ENCODE results near the gene RTP3. TPM values are rescaled to one million over a fixed set of nuclear protein-coding genes. Genes with fewer than 3 reads are reported as not detected.

Gene RTP3
- total RNA-seq, result not detected

DNA sequence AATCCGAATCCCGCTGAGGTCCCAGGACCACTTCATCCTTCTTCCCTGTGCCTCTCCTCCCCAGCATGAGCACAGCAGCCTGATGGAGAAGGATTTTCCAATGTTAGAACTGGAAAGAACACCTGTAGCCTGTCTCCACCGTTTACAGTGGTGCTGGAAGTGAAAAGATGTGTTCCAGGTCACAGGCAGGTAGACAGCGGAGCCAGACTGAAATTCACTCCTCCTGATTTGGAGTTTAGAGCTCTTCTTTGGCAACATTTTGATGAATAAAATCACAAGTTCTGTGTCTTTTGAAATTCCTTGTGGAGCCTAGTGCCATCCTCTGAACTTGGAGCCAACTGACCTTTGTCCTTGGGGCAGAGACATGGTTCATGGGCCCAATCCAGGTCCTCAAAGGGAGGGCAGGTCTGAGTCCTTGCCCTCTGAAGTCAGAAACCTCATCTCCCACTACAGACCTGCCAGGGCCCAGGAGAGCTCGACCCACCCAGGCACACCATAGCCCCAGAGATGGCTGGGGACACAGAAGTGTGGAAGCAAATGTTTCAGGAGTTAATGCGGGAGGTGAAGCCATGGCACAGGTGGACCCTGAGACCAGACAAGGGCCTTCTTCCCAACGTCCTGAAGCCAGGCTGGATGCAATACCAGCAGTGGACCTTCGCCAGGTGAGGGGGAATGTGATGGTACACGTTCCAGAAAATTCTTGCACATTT lies at the start of gene RTP3:
RTP3 (plus strand) TSS at position 421 of the 710 bp plus-strand sequence; CDS start at position 508, 87 bp downstream.

DNA sequence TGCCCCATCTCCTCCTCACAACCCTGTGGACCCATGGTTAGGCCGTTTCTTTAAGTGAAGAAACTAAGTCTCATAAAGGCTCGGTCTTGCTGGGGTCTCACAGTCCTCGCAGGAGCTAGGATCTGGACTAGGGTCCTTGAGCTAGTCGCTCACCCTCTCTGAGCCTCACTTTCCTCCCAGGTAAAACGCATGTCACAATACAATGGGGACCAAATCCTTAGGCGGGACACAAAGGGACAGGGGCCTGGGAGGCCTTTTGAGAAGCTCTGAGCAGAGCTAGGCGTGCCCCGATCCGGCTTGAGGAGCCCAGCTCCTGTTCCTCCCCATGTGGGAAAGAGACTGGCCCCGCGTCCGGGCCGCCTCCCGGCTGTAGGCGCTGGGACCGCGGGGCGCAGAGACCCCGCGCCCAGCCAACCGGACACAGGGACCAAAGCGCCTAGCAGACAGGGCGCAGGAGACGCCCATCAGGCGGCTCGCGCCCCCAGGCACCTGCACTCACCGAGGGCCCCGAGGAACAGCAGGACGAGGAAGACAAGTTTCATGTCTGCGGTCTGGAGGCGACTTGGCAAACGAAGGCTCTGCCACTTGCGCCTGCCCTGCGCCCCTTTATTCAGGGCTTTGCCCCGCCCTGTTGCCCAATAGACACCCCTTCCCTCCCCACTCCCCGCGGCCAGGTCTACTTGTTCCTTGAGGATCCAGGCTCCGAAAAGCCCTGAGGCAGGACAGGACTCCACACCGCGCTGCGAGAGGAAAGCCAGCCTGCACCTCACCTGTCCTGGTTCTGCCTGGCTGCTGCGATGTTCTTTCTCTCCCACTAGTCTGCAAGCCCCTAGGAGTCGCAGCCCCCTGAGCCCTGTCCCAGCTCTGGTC lies 33.2 kb upstream of the RTP3 start, which contains the start of gene LTF:
LTF (minus strand) TSS at position 580 of the 870 bp plus-strand sequence; CDS start at position 542, 38 bp downstream.

Other genes starting within 250 kb of the RTP3 start
- gene CCR2, start 143.9 kb upstream of the RTP3 start, total RNA-seq, result not detected
- gene CCR5, start 127.0 kb upstream of the RTP3 start, total RNA-seq, result not detected
- under 1 TPM in 1 of 2 donors, not detected in 1; 0.33 TPM for gene CCRL2, start 90.7 kb upstream of the RTP3 start, total RNA-seq
- 1 to 10 TPM in 1 of 2 donors, not detected in 1; 3.4 TPM for gene LTF, start 33.1 kb upstream of the RTP3 start, total RNA-seq
- 1 to 10 TPM; 2.0 to 8.3 TPM for gene LRRC2, start 68.3 kb downstream of the RTP3 start, total RNA-seq
- not detected for gene FAM240A, start 114.5 kb downstream of the RTP3 start, total RNA-seq
- 1 to 10 TPM in 1 of 2 donors, under 1 TPM in 1; 0.67 to 4.5 TPM for gene ALS2CL, start 195.7 kb downstream of the RTP3 start, total RNA-seq
- not detected for gene TMIE, start 203.4 kb downstream of the RTP3 start, total RNA-seq
- gene PRSS50, start 219.9 kb downstream of the RTP3 start, total RNA-seq, result not detected

Measured in melanocyte of skin (primary cell).